Fibroblast of lung (primary cell): ENCODE data around the gene GPC6.

ENCODE experiments used
- EZH2 ChIP-seq: IDR thresholded peaks from 2 replicates; pipeline ENCODE4 v1.5.1; 2012; ENCODE audit warnings: low read length, control low read depth, mild to moderate bottlenecking; ENCODE audit errors: missing control alignments
- TF ChIP-seq, protein P1 (sequence below), 2 donors: IDR thresholded peaks in 1 of 2; conservative IDR thresholded peaks in 1 of 2; 1 replicate in 1 of 2; 2 replicates in 1 of 2; pipeline ENCODE4 v1.5.1; 2011 to 2012; ENCODE audit warnings: low read length in 2 of 2, control low read depth in 1 of 2, inconsistent platforms in 1 of 2, low read depth in 1 of 2, mild to moderate bottlenecking in 1 of 2

DNA sequence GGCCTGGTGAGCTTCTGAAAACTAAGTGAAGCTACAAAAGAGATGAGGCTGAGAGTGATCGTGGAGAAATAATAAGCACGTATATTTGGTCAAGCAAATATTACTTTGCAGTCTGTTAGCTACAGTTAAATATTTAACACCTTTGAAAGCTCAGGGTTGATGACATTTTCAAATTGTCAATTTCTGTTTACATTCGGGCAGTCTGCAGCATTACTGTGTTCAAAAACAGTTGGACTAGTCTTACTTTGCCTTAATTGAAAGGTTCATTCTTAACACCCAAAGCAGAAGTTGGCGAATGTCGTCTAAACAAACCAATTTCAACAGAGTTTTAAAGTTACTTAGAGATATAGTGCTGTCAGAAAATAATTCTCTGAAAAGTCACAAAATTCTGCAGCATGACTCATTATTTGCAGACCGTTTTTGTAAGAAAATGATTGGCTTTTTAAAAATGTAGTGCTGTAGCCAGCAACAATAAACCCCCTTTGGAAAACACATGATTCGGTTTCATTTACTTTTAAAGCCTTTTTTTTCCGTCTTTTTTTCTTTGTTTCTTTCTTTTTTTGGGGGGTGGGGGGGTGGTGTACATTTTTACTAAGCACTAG, 549.0 kb downstream of the GPC6 start:
- TF ChIP-seq, protein P1, sequence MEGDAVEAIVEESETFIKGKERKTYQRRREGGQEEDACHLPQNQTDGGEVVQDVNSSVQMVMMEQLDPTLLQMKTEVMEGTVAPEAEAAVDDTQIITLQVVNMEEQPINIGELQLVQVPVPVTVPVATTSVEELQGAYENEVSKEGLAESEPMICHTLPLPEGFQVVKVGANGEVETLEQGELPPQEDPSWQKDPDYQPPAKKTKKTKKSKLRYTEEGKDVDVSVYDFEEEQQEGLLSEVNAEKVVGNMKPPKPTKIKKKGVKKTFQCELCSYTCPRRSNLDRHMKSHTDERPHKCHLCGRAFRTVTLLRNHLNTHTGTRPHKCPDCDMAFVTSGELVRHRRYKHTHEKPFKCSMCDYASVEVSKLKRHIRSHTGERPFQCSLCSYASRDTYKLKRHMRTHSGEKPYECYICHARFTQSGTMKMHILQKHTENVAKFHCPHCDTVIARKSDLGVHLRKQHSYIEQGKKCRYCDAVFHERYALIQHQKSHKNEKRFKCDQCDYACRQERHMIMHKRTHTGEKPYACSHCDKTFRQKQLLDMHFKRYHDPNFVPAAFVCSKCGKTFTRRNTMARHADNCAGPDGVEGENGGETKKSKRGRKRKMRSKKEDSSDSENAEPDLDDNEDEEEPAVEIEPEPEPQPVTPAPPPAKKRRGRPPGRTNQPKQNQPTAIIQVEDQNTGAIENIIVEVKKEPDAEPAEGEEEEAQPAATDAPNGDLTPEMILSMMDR (conservative IDR thresholded peaks at IDR 0.05 in 1 of 2, IDR thresholded peaks at IDR 0.05 in 1 of 2; ENCODE audit: low read depth in 1 of 2, low read length in 2 of 2) = no peak
- no peak for TF ChIP-seq EZH2
